HepG2 (cell line): ENCODE measurements around the gene NRP1. TPM values are rescaled to one million over a fixed set of nuclear protein-coding genes. Genes with fewer than 3 reads are reported as not detected.

ENCODE experiments used
- ATAC-seq: fragments of 200-7000 bp; cut with Tn5 transposase; 3 replicates; pipeline ENCODE4 v1.9.1; 2020; ENCODE audit warnings: mild to moderate bottlenecking, moderate library complexity
- BruUV-seq: library from RNA; stranded (reverse); fragments of 400-500 nt; replicated peaks from 2 replicates; lab custom pipeline; 2021; lab: Mats Ljungman, UMichigan
- CTCF ChIA-PET: fragments of 300-600 bp; formaldehyde crosslinking; extraction: SDS; loops from one replicate; lab custom pipeline; 2021; ENCODE audit warnings: low total read pairs, inconsistent platforms, low intra/inter-chr PET ratio; lab: Yijun Ruan, JAX
- POLR2A ChIA-PET: fragments of 350-600 bp; sonication (Branson Sonifier 250); formaldehyde crosslinking; loops from one replicate; lab custom pipeline; 2020; ENCODE audit warnings: antibody characterized with exemption, inconsistent platforms; lab: Yijun Ruan, JAX
- DNase-seq: peaks from one replicate; pipeline ENCODE4 v3.0.0-alpha.2; 2015; ENCODE audit warnings: low spot score
- FAIRE-seq: peaks from 3 replicates; lab custom pipeline; 2011; peaks lifted over from hg19 to GRCh38; lab: Jason Lieb, UNC
- H2AFZ ChIP-seq: one replicate; pipeline ENCODE4 v1.6.1; 2011; ENCODE audit warnings: low read length, inconsistent platforms
- H3K27ac ChIP-seq: fragments of 300-600 bp; 3 replicates; pipeline ENCODE4 v1.8.0; 2011; ENCODE audit warnings: mixed run types, mild to moderate bottlenecking, mixed read lengths, low read length, inconsistent platforms; ENCODE audit not compliant: insufficient read depth; ENCODE audit errors: extremely low read length
- H3K27me3 ChIP-seq, 2 experiments: fragments of 200-600 bp in 1 of 2; 2 replicates in 1 of 2; 3 replicates in 1 of 2; pipeline versions ENCODE4 v1.6.0 to v1.8.0; 2011; ENCODE audit warnings: low read length in 2 of 2, mild to moderate bottlenecking in 2 of 2, moderate library complexity in 2 of 2, inconsistent platforms in 1 of 2; ENCODE audit not compliant: insufficient read depth in 2 of 2, control insufficient read depth in 1 of 2
- H3K36me3 ChIP-seq, 2 experiments: fragments of 200-600 bp in 1 of 2; replicated peaks in 1 of 2; 2 replicates in 1 of 2; 3 replicates in 1 of 2; pipeline versions ENCODE4 v1.5.1 to v1.8.0; 2011; ENCODE audit warnings: low read length in 2 of 2, inconsistent platforms in 1 of 2; ENCODE audit not compliant: insufficient read depth in 2 of 2, control insufficient read depth in 1 of 2
- H3K4me1 ChIP-seq: 2 replicates; pipeline ENCODE4 v1.5.1; 2012; ENCODE audit warnings: low read length, inconsistent platforms; ENCODE audit not compliant: insufficient read depth
- H3K4me2 ChIP-seq: 2 replicates; pipeline ENCODE4 v1.6.0; 2011; ENCODE audit warnings: low read depth, low read length, inconsistent platforms
- H3K4me3 ChIP-seq, 3 experiments: fragments of 200-600 bp in 1 of 3; sonication (generic), shearing (Covaris generic) in 1 of 3; replicated peaks in 1 of 3; 2 replicates each; pipeline ENCODE4 v1.5.1; 2011 to 2016; ENCODE audit warnings: low read length in 3 of 3, inconsistent platforms in 2 of 3, low read depth in 2 of 3, mild to moderate bottlenecking in 2 of 3, control low read depth in 1 of 3, mixed read lengths in 1 of 3; ENCODE audit not compliant: insufficient read depth in 1 of 3
- H3K79me2 ChIP-seq: one replicate; pipeline ENCODE4 v1.6.1; 2011; ENCODE audit warnings: low read length, inconsistent platforms; ENCODE audit not compliant: insufficient read depth
- H3K9ac ChIP-seq: 2 replicates; pipeline ENCODE4 v1.6.0; 2011; ENCODE audit warnings: mild to moderate bottlenecking, low read depth, low read length, inconsistent platforms; ENCODE audit not compliant: insufficient read depth
- H3K9me3 ChIP-seq: 2 replicates; pipeline ENCODE4 v1.5.1; 2012; ENCODE audit warnings: mild to moderate bottlenecking, low read length
- H4K20me1 ChIP-seq: 2 replicates; pipeline ENCODE4 v1.6.0; 2011; ENCODE audit warnings: inconsistent platforms, mild to moderate bottlenecking, low read length, moderate library complexity; ENCODE audit not compliant: insufficient read depth
- ARID5B ChIP-seq: IDR thresholded peaks from 2 replicates; pipeline ENCODE4 v1.4.0; 2020; ENCODE audit warnings: mild to moderate bottlenecking, missing genetic modification reagents
- CBFB ChIP-seq: sonication (generic); formaldehyde crosslinking; IDR thresholded peaks from 2 replicates; pipeline ENCODE4 v1.4.0; 2020; ENCODE audit warnings: missing genetic modification reagents
- HMGXB4 ChIP-seq, 2 experiments: sonication (generic) in 1 of 2; formaldehyde crosslinking in 1 of 2; IDR thresholded peaks; 2 replicates each; pipeline versions ENCODE4 v1.4.0 to v1.6.1; 2018 to 2020; ENCODE audit warnings: missing genetic modification reagents in 2 of 2, borderline replicate concordance in 1 of 2, low read depth in 1 of 2, mild to moderate bottlenecking in 1 of 2, missing biosample characterization in 1 of 2
- KLF15 ChIP-seq: sonication (generic); formaldehyde crosslinking; IDR thresholded peaks from 2 replicates; pipeline ENCODE4 v1.8.1; 2023; ENCODE audit warnings: borderline replicate concordance, mild to moderate bottlenecking, inconsistent platforms, missing genetic modification reagents, mixed read lengths
- MEIS2 ChIP-seq: sonication (generic); formaldehyde crosslinking; IDR thresholded peaks from 2 replicates; pipeline ENCODE4 v1.9.0; 2021; ENCODE audit warnings: mild to moderate bottlenecking, missing genetic modification reagents
- MTF2 ChIP-seq: sonication (generic); formaldehyde crosslinking; IDR thresholded peaks from 2 replicates; pipeline ENCODE4 v1.5.0; 2020; ENCODE audit warnings: missing genetic modification reagents, borderline replicate concordance
- PCBP2 ChIP-seq: fragments of 200-400 bp; formaldehyde crosslinking; optimal IDR thresholded peaks from 2 replicates; pipeline ENCODE3; 2018; ENCODE audit warnings: low read length, low read depth; ENCODE audit not compliant: poor library complexity, severe bottlenecking
- SYNCRIP ChIP-seq: fragments of 200-400 bp; formaldehyde crosslinking; IDR thresholded peaks from 2 replicates; pipeline ENCODE4 v1.6.1; 2018; ENCODE audit warnings: mild to moderate bottlenecking, low read depth, low read length; ENCODE audit not compliant: insufficient read depth
- TBX2 ChIP-seq: sonication (generic); formaldehyde crosslinking; IDR thresholded peaks from 2 replicates; pipeline ENCODE4 v1.5.0; 2020; ENCODE audit warnings: missing genetic modification reagents, mild to moderate bottlenecking, borderline replicate concordance
- TCF12 ChIP-seq, 2 experiments: fragments of 450-650 bp in 1 of 2; sonication (generic) in 1 of 2; formaldehyde crosslinking in 1 of 2; IDR thresholded peaks; 2 replicates each; pipeline versions ENCODE4 v1.6.1 to v1.8.0; 2017 to 2022; ENCODE audit warnings: antibody characterized with exemption in 1 of 2, mild to moderate bottlenecking in 1 of 2, missing genetic modification reagents in 1 of 2, moderate library complexity in 1 of 2
- ZBTB33 ChIP-seq: sonication (generic); formaldehyde crosslinking; IDR thresholded peaks from 2 replicates; pipeline ENCODE4 v1.4.0; 2020; ENCODE audit warnings: missing genetic modification reagents
- ZNF557 ChIP-seq: sonication (generic); formaldehyde crosslinking; IDR thresholded peaks from 2 replicates; pipeline ENCODE4 v1.4.0; 2020; ENCODE audit warnings: missing genetic modification reagents
- ZNF563 ChIP-seq: sonication (generic); formaldehyde crosslinking; IDR thresholded peaks from 2 replicates; pipeline ENCODE4 v1.8.0; 2022; ENCODE audit warnings: mild to moderate bottlenecking, moderate library complexity, missing genetic modification reagents
- WGBS: methylation state at CpG from one replicate; pipeline ENCODE4 v1.1.6; 2017; ENCODE audit warnings: low lambda C conversion rate; 5-methylcytosine and 5-hydroxymethylcytosine counted together
- in situ Hi-C: cut with HindIII; loops from 2 replicates; pipeline ENCODE4 v1.10.0; 2017; ENCODE audit warnings: low pct_unique_long_range_greater_than_20kb; ENCODE audit not compliant: extremely low pct_ligation_motif_present
- intact Hi-C: fragments of 100-400 bp; cut with micrococcal nuclease; formaldehyde crosslinking; loops from one replicate; pipeline ENCODE4 v1.10.0; 2022; ENCODE audit not compliant: unreplicated experiment
- polyA plus RNA-seq, 8 experiments: library from polyadenylated mRNA; depleted of rRNA in 3 of 8; stranded (reverse) in 7 of 8; unstranded in 1 of 8; fragments of >200 nt; fragmentation: Illumina TruSeq in 4 of 8; extraction: Trizol in 4 of 8; gene quantifications; 2 replicates each; pipeline versions ENCODE4 v1.2.1 to v1.2.3, GENCODE V29; 2011 to 2016; ENCODE audit warnings: low read depth in 4 of 8, missing spikeins in 1 of 8, mixed read lengths in 1 of 8; ENCODE audit not compliant: insufficient read depth in 1 of 8
- total RNA-seq, 5 experiments: library from RNA; depleted of rRNA; stranded (reverse); fragments of >200 nt; fragmentation: Illumina TruSeq; extraction: Trizol; gene quantifications; 2 replicates each; pipeline ENCODE4 v1.2.3, GENCODE V29; 2016; ENCODE audit warnings: low read depth in 1 of 5
- TF ChIP-seq, protein P1 (sequence below): IDR thresholded peaks from 2 replicates; pipeline ENCODE4 v1.6.1; 2016; ENCODE audit warnings: control low read depth

Gene NRP1
- total and polyA plus RNA-seq, 2 of the 13 experiments (the other 11 are each of a cell fraction or from before 2014, with no cell fraction given), result 5.3 to 5.8 TPM

GRCh38 chr10:33345236-33345635 lies 10.8 kb upstream of the NRP1 start (continued):
- no peak for TF ChIP-seq ARID5B (CRISPR knock-in tag)
- no peak for TF ChIP-seq ZNF557 (CRISPR knock-in tag)
- no peak for TF ChIP-seq KLF15
- TF ChIP-seq, protein P1, sequence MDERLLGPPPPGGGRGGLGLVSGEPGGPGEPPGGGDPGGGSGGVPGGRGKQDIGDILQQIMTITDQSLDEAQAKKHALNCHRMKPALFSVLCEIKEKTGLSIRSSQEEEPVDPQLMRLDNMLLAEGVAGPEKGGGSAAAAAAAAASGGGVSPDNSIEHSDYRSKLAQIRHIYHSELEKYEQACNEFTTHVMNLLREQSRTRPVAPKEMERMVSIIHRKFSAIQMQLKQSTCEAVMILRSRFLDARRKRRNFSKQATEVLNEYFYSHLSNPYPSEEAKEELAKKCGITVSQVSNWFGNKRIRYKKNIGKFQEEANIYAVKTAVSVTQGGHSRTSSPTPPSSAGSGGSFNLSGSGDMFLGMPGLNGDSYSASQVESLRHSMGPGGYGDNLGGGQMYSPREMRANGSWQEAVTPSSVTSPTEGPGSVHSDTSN (CRISPR knock-in tag), result no peak
- TF ChIP-seq ZNF563 (CRISPR knock-in tag), result no peak
- TF ChIP-seq CBFB, result no peak

DNA sequence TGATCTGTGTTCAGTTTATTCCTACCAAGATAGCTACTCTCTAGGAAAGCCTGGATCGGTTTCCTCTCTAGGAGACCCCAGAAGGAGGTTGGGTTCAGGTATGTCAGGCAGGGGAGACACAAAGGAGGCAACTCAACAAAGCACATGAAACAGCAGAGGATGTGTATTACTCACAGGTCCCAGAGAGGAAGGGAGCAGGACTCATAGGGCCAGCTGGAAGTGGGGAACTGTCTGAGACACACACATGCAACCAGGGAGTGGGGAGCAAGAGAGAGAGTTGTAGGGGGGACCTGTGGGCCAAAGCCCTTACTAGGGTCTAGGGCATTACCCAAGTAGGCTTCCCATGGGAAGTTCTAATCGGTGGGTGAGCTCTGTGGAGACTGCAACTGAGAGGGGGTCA lies 10.2 kb upstream of the NRP1 start:
- WGBS, result 7% methylated on average over 2 of the region's 2 CpGs
- in situ Hi-C loops (loop anchor here (25.0 kb wide), 1 partner anchor 1293 kb away; no protein-coding TSS in a partner anchor), intact Hi-C loops (no loop called here)
- Histone ChIP-seq H3K79me2 (no peaks in the 10 kb centered on the region), H4K20me1 (no peaks in the 10 kb centered on the region), H3K36me3 (no peaks in the 10 kb centered on the region), H3K4me2 (no peak overlapping the region), H3K27ac (no peak overlapping the region), H3K27me3 (peaks cover 0 to 19% of the 10 kb centered on the region in 2 experiments; a peak in 1 of 5 replicates), H2AFZ (no peak overlapping the region), H3K9me3 (no peaks in the 10 kb centered on the region), H3K4me1 (no peaks in the 10 kb centered on the region), H3K9ac (no peak overlapping the region), H3K4me3 (no peak overlapping the region)
- DNase-seq (no peak), FAIRE-seq (no peak), ATAC-seq (no peak)
- BruUV-seq, result no TSS peak
- ChIA-PET POLR2A (no interaction called here), CTCF (no interaction called here)
- TF ChIP-seq TCF12 (IDR thresholded peaks at IDR 0.05), result no peak
- TF ChIP-seq TCF12 (CRISPR knock-in tag; IDR thresholded peaks at IDR 0.05), result no peak
- no peak for TF ChIP-seq SYNCRIP
- no peak for TF ChIP-seq HMGXB4 (CRISPR knock-in tag; IDR thresholded peaks at IDR 0.05; ENCODE audit: borderline replicate concordance in 1 of 2, low read depth in 1 of 2)
- no peak for TF ChIP-seq MTF2 (CRISPR knock-in tag)
- no peak for TF ChIP-seq TBX2
- no peak for TF ChIP-seq PCBP2
- no peak for TF ChIP-seq ZBTB33 (CRISPR knock-in tag)
- TF ChIP-seq MEIS2, result no peak
